ENCODE data around the gene PKN1. TPM values are rescaled to one million over a fixed set of nuclear protein-coding genes. Genes with fewer than 3 reads are reported as not detected.
A peak's percentile ranks its signal among the peaks of the same experiment; 100 is the strongest.

The PKN1 gene
- total and polyA plus RNA-seq, 9 of the 15 experiments (the other 6 are each of a cell fraction or from before 2014, with no cell fraction given) = 0.30 to 228 (median 77.5) TPM

GRCh38 chr19:14472202-14472938, 39.3 kb downstream of the PKN1 start (continued):
- TF ChIP-seq REST (IDR thresholded peaks at IDR 0.05; ENCODE audit: borderline replicate concordance) = peak; percentile 55; the same call in 1 of the 2 replicates
- TF ChIP-seq REST (CRISPR knock-in tag; IDR thresholded peaks at IDR 0.05; ENCODE audit: low read depth) = no peak; the same call in none of the 2 replicates
- TF ChIP-seq ELF4 (CRISPR knock-in tag; IDR thresholded peaks at IDR 0.05) = 0 out of 2 replicates have a peak, but pooled peaks have one; percentile 26
- no peak for TF ChIP-seq HNRNPH1 (optimal IDR thresholded peaks at IDR 0.05; ENCODE audit: low read depth, low read length)
- 0 out of 2 replicates have a peak, but pooled peaks have one; percentile 24 for TF ChIP-seq ZNF592 (IDR thresholded peaks at IDR 0.05)
- TF ChIP-seq MYNN (IDR thresholded peaks at IDR 0.05) = peak; percentile 74; the same call in 1 of the 2 replicates
- TF ChIP-seq MYNN (CRISPR knock-in tag; IDR thresholded peaks at IDR 0.05) = no peak
- peak; percentile 57 for TF ChIP-seq ESRRA (IDR thresholded peaks at IDR 0.05; ENCODE audit: borderline replicate concordance, low read depth)
- 0 out of 2 replicates have a peak, but pooled peaks have one; percentile 56 for TF ChIP-seq NFXL1 (CRISPR knock-in tag; IDR thresholded peaks at IDR 0.05)
- TF ChIP-seq ATF7 (IDR thresholded peaks at IDR 0.05) = 0 out of 2 replicates have a peak, but pooled peaks have one; percentile 45
